Measurements from ENCODE around the gene SYT1. TPM values are rescaled to one million over a fixed set of nuclear protein-coding genes. Genes with fewer than 3 reads are reported as not detected.

The SYT1 gene
- total RNA-seq, 1 experiment from 2014 or later, result 44.9 TPM

GRCh38 chr12:79452906-79453305 is 588.3 kb downstream of the SYT1 start:
- H3K79me2 ChIP-seq (ENCODE audit: insufficient read depth, low read length), result no peaks in the 10 kb centered on the region
- H3K9me3 ChIP-seq (ENCODE audit: control insufficient read depth in 1 of 2, insufficient read depth in 1 of 2, low read depth in 1 of 2, low read length in 2 of 2), result no peaks in the 10 kb centered on the region
- DNase-seq (ENCODE audit: low read depth, low spot score) (no peak), ATAC-seq (no peak)
- H3K4me3 ChIP-seq (replicated peaks in 1 of 2; ENCODE audit: low read depth in 1 of 2, low read length in 2 of 2), result no peak overlapping the region
- no peaks in the 10 kb centered on the region for H3K36me3 ChIP-seq (ENCODE audit: control insufficient read depth in 1 of 2, insufficient read depth in 2 of 2, low read length in 2 of 2)
- no peak for TF ChIP-seq ZBTB33 (IDR thresholded peaks at IDR 0.05; ENCODE audit: extremely low read depth, insufficient replicate concordance, low read length)
- no TSS peak for BruUV-seq (replicated peaks)
- H4K20me1 ChIP-seq (ENCODE audit: insufficient read depth), result no peaks in the 10 kb centered on the region
- H2AFZ ChIP-seq (ENCODE audit: low read depth, low read length, poor library complexity, severe bottlenecking), result no peak overlapping the region
- ChIA-PET RAD21 (ENCODE audit: low non-redundant PET in 1 of 2, low total read pairs in 2 of 2, uncharacterized antibody in 2 of 2, unreplicated experiment in 2 of 2) (no interaction called here), CTCF (no interaction called here), POLR2A (no interaction called here)
- H3K9me2 ChIP-seq (ENCODE audit: insufficient read depth), result no peaks in the 10 kb centered on the region
- no peaks in the 10 kb centered on the region for H3K27me3 ChIP-seq (ENCODE audit: insufficient read depth, low read length)
- no peak overlapping the region for H3K9ac ChIP-seq (ENCODE audit: low read length)
- no peak overlapping the region for H3K27ac ChIP-seq (ENCODE audit: low read depth, low read length)
- intact Hi-C loops (cut with micrococcal nuclease), result no loop called here
- no peak overlapping the region for H3K4me2 ChIP-seq (ENCODE audit: low read length)
- H3K4me1 ChIP-seq (ENCODE audit: control insufficient read depth in 1 of 2, insufficient read depth in 2 of 2, low read length in 2 of 2), result peaks cover 0 to 3% of the 10 kb centered on the region in 2 experiments; a peak in 2 of 4 replicates

- H3K9me2 ChIP-seq (ENCODE audit: insufficient read depth), result no peaks in the 10 kb centered on the region
- ATAC-seq, result no peak
- BruUV-seq (replicated peaks), result no TSS peak
- H3K79me2 ChIP-seq (ENCODE audit: insufficient read depth, low read length), result no peaks in the 10 kb centered on the region
- RAD21 ChIA-PET (ENCODE audit: low non-redundant PET in 1 of 2, low total read pairs in 2 of 2, uncharacterized antibody in 2 of 2, unreplicated experiment in 2 of 2), result no interaction called here
- no peak overlapping the region for H3K27ac ChIP-seq (ENCODE audit: low read depth, low read length)
- no peak overlapping the region for H2AFZ ChIP-seq (ENCODE audit: low read depth, low read length, poor library complexity, severe bottlenecking)
- no peak overlapping the region for H3K4me2 ChIP-seq (ENCODE audit: low read length)
- no peak overlapping the region for H3K4me3 ChIP-seq (replicated peaks in 1 of 2; ENCODE audit: low read depth in 1 of 2, low read length in 2 of 2)
- no peak overlapping the region for H3K9ac ChIP-seq (ENCODE audit: low read length)
- no peaks in the 10 kb centered on the region for H3K27me3 ChIP-seq (ENCODE audit: insufficient read depth, low read length)
- POLR2A ChIA-PET, result no interaction called here
- DNase-seq (ENCODE audit: low read depth, low spot score), result no peak
- H3K9me3 ChIP-seq (ENCODE audit: control insufficient read depth in 1 of 2, insufficient read depth in 1 of 2, low read depth in 1 of 2, low read length in 2 of 2), result no peaks in the 10 kb centered on the region
- peaks cover 0 to 3% of the 10 kb centered on the region in 2 experiments; a peak in 2 of 4 replicates for H3K4me1 ChIP-seq (ENCODE audit: control insufficient read depth in 1 of 2, insufficient read depth in 2 of 2, low read length in 2 of 2)
- no peaks in the 10 kb centered on the region for H4K20me1 ChIP-seq (ENCODE audit: insufficient read depth)
- no peak for TF ChIP-seq SIN3A (IDR thresholded peaks at IDR 0.05; ENCODE audit: low read depth)
- no peak for TF ChIP-seq REST (IDR thresholded peaks at IDR 0.05; ENCODE audit: low read depth)
- no peak for TF ChIP-seq EZH2 (IDR thresholded peaks at IDR 0.05)
- TF ChIP-seq ATF3 (IDR thresholded peaks at IDR 0.05), result no peak
- TF ChIP-seq POLR2AphosphoS5 (IDR thresholded peaks at IDR 0.05; ENCODE audit: low read depth, low read length), result no peak
- H3K36me3 ChIP-seq (ENCODE audit: control insufficient read depth in 1 of 2, insufficient read depth in 2 of 2, low read length in 2 of 2), result no peaks in the 10 kb centered on the region
- intact Hi-C loops (cut with micrococcal nuclease), result no loop called here
- CTCF ChIA-PET, result no interaction called here
Measured at GRCh38 chr12:79453820-79454219, 589.2 kb downstream of the SYT1 start.

All from HCT116 (cell line).